K562 (cell line): ENCODE data around the gene A1BG. TPM values are rescaled to one million over a fixed set of nuclear protein-coding genes. Genes with fewer than 3 reads are reported as not detected.

Experiments used
- CAMTA2 ChIP-seq: fragments of 250-450 bp; sonication (Bioruptor Pico); conservative IDR thresholded peaks from 2 replicates; pipeline ENCODE4 v1.5.1; 2022
- DDX20 ChIP-seq: fragments of 450-650 bp; IDR thresholded peaks from 2 replicates; pipeline ENCODE4 v1.6.1; 2016; ENCODE audit warnings: missing genetic modification characterization, low read depth, mild to moderate bottlenecking, missing compliant biosample characterization, moderate library complexity
- DPF2 ChIP-seq: fragments of 450-650 bp; IDR thresholded peaks from 2 replicates; pipeline ENCODE4 v1.6.1; 2016
- FOXA3 ChIP-seq, 2 experiments: fragments of 450-650 bp in 1 of 2; sonication (generic) in 1 of 2; formaldehyde crosslinking; IDR thresholded peaks in 1 of 2; conservative IDR thresholded peaks in 1 of 2; 2 replicates each; pipeline versions ENCODE4 v1.4.0 to v1.8.0; 2020 to 2022; ENCODE audit warnings: mild to moderate bottlenecking in 2 of 2, missing genetic modification reagents in 1 of 2
- HLTF ChIP-seq: fragments of 450-650 bp; IDR thresholded peaks from 2 replicates; pipeline ENCODE4 v1.6.1; 2016
- HNRNPK ChIP-seq: fragments of 200-400 bp; formaldehyde crosslinking; IDR thresholded peaks from one replicate; pipeline ENCODE4 v1.6.1; 2018; ENCODE audit warnings: mild to moderate bottlenecking, low read depth, low read length; ENCODE audit not compliant: poor library complexity, severe bottlenecking
- ILK ChIP-seq: fragments of 450-650 bp; IDR thresholded peaks from 2 replicates; pipeline ENCODE4 v1.6.1; 2016; ENCODE audit warnings: missing genetic modification characterization, low read depth, mild to moderate bottlenecking, missing compliant biosample characterization, moderate library complexity, borderline replicate concordance
- MYBL2 ChIP-seq, 2 experiments: fragments of 450-650 bp in 1 of 2; sonication (generic) in 1 of 2; formaldehyde crosslinking in 1 of 2; IDR thresholded peaks; 2 replicates each; pipeline versions ENCODE4 v1.6.1 to v1.8.1; 2017 to 2022; ENCODE audit warnings: borderline replicate concordance in 1 of 2, inconsistent platforms in 1 of 2, low read depth in 1 of 2, mild to moderate bottlenecking in 1 of 2, missing genetic modification reagents in 1 of 2, moderate library complexity in 1 of 2
- NUFIP1 ChIP-seq: fragments of 450-650 bp; IDR thresholded peaks from 2 replicates; pipeline ENCODE4 v1.6.1; 2018; ENCODE audit not compliant: partially characterized antibody
- PHF8 ChIP-seq: fragments of 200-600 bp; sonication (generic); IDR thresholded peaks from 2 replicates; pipeline ENCODE4 v1.6.1; 2012; ENCODE audit warnings: mixed run types, mild to moderate bottlenecking, inconsistent platforms, low read length, moderate library complexity, borderline replicate concordance
- PTBP1 ChIP-seq: fragments of 200-400 bp; formaldehyde crosslinking; IDR thresholded peaks from 2 replicates; pipeline ENCODE4 v1.6.1; 2017; ENCODE audit warnings: low read depth, low read length
- PTRF ChIP-seq: fragments of 450-650 bp; IDR thresholded peaks from 2 replicates; pipeline ENCODE4 v1.6.1; 2016; ENCODE audit warnings: mild to moderate bottlenecking, missing genetic modification characterization, missing compliant biosample characterization
- RHOXF2B ChIP-seq: fragments of 250-450 bp; sonication (Bioruptor Pico); conservative IDR thresholded peaks from 2 replicates; pipeline ENCODE4 v1.5.1; 2021
- SIN3B ChIP-seq: fragments of 450-650 bp; IDR thresholded peaks from 2 replicates; pipeline ENCODE4 v1.6.1; 2017; ENCODE audit warnings: low read depth, mild to moderate bottlenecking, moderate library complexity
- SMARCB1 ChIP-seq: IDR thresholded peaks from 2 replicates; pipeline ENCODE4 v1.6.1; 2011; ENCODE audit warnings: improper control_type of control experiment, low read depth; ENCODE audit not compliant: insufficient read length
- ZBTB11 ChIP-seq, 3 experiments: fragments of 200-800 bp in 1 of 3; fragments of 250-450 bp in 1 of 3; fragments of 450-650 bp in 1 of 3; sonication (Bioruptor Pico) in 1 of 3; sonication (Bioruptor generic) in 1 of 3; formaldehyde crosslinking in 1 of 3; IDR thresholded peaks; 2 replicates each; pipeline versions ENCODE4 v1.6.1 to v1.8.0; 2016 to 2022; ENCODE audit warnings: mild to moderate bottlenecking in 2 of 3, missing genetic modification characterization in 2 of 3, missing compliant biosample characterization in 1 of 3, moderate library complexity in 1 of 3
- polyA plus RNA-seq, 8 experiments: library from polyadenylated mRNA; depleted of rRNA in 4 of 8; stranded (reverse) in 5 of 8; unstranded in 3 of 8; fragments of >200 nt; fragmentation: Nextera tagmentation in 2 of 8; fragmentation: Illumina TruSeq in 1 of 8; extraction: Ambion mirVana in 2 of 8; extraction: Trizol in 1 of 8; gene quantifications; 2 replicates each; pipeline versions ENCODE4 v1.2.1 to v1.2.3, GENCODE V29; 2011 to 2014; ENCODE audit warnings: inconsistent platforms in 1 of 8, missing spikeins in 1 of 8
- total RNA-seq, 7 experiments: library from RNA; depleted of rRNA in 6 of 7; stranded (reverse); fragments of >200 nt in 6 of 7; fragmentation: Illumina TruSeq in 2 of 7; extraction: Trizol in 2 of 7; gene quantifications; 2 replicates each; pipeline versions ENCODE4 v1.2.1 to v1.2.3, GENCODE V29; 2011 to 2021; ENCODE audit warnings: low replicate concordance in 1 of 7
- TF ChIP-seq, protein P1 (sequence below): fragments of 450-650 bp; IDR thresholded peaks from 2 replicates; pipeline ENCODE4 v1.7.1; 2018; ENCODE audit warnings: mild to moderate bottlenecking, low read depth; ENCODE audit not compliant: partially characterized antibody
- TF ChIP-seq, protein P2 (sequence below): fragments of 250-450 bp; sonication (Bioruptor Pico); IDR thresholded peaks from 2 replicates; pipeline ENCODE4 v1.5.1; 2021; ENCODE audit warnings: mild to moderate bottlenecking

A1BG gene
- total and polyA plus RNA-seq, 9 of the 15 experiments (the other 6 are each of a cell fraction or from before 2014, with no cell fraction given): 0.10 to 19.8 (median 2.6) TPM

GRCh38 chr19:58362272-58362994 is 9.1 kb upstream of the A1BG start, which contains the start of gene ZNF497 (continued):
- TF ChIP-seq SIN3B (peak; percentile 87), PHF8 (peak; percentile 80), ILK (tag) (no peak), DPF2 (peak; percentile 75), SMARCB1 (no peak), HNRNPK (no peak), FOXA3 (CRISPR knock-in tag; conservative IDR thresholded peaks at IDR 0.05 in 1 of 2, IDR thresholded peaks at IDR 0.05 in 1 of 2) (no peak), DDX20 (tag) (no peak), CAMTA2 (CRISPR knock-in tag) (no peak), HLTF (peak; percentile 88), ZBTB11 (CRISPR knock-in tag; IDR thresholded peaks at IDR 0.05) (peak; percentile 67 to 97 (median 70); a peak in 5 of 6 replicates), PTBP1 (no peak; the same call in 1 of the 2 replicates), PTRF (tag) (no peak), MYBL2 (IDR thresholded peaks at IDR 0.05; ENCODE audit: low read depth) (no peak), MYBL2 (CRISPR knock-in tag; IDR thresholded peaks at IDR 0.05; ENCODE audit: borderline replicate concordance) (no peak), NUFIP1 (no peak), RHOXF2B (CRISPR knock-in tag) (no peak)
- TF ChIP-seq, protein P1, sequence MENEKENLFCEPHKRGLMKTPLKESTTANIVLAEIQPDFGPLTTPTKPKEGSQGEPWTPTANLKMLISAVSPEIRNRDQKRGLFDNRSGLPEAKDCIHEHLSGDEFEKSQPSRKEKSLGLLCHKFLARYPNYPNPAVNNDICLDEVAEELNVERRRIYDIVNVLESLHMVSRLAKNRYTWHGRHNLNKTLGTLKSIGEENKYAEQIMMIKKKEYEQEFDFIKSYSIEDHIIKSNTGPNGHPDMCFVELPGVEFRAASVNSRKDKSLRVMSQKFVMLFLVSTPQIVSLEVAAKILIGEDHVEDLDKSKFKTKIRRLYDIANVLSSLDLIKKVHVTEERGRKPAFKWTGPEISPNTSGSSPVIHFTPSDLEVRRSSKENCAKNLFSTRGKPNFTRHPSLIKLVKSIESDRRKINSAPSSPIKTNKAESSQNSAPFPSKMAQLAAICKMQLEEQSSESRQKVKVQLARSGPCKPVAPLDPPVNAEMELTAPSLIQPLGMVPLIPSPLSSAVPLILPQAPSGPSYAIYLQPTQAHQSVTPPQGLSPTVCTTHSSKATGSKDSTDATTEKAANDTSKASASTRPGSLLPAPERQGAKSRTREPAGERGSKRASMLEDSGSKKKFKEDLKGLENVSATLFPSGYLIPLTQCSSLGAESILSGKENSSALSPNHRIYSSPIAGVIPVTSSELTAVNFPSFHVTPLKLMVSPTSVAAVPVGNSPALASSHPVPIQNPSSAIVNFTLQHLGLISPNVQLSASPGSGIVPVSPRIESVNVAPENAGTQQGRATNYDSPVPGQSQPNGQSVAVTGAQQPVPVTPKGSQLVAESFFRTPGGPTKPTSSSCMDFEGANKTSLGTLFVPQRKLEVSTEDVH: peak; percentile 78
- TF ChIP-seq, protein P2, sequence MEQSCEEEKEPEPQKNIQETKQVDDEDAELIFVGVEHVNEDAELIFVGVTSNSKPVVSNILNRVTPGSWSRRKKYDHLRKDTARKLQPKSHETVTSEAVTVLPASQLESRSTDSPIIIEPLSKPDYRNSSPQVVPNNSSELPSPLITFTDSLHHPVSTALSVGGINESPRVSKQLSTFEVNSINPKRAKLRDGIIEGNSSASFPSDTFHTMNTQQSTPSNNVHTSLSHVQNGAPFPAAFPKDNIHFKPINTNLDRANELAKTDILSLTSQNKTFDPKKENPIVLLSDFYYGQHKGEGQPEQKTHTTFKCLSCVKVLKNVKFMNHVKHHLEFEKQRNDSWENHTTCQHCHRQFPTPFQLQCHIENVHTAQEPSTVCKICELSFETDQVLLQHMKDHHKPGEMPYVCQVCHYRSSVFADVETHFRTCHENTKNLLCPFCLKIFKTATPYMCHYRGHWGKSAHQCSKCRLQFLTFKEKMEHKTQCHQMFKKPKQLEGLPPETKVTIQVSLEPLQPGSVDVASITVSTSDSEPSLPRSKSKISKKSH: no peak
